ENCODE data around the gene ATP8B3.
"Not testable (repeated sequence)": the region's sequence is repeated elsewhere in the genome, so short reads cannot be mapped to it uniquely, and the experiment has no call there.

The ATP8B3 gene

GRCh38 chr19:1805401-1806183, 6.5 kb downstream of the ATP8B3 start:
- TF ChIP-seq CTCF (conservative IDR thresholded peaks at IDR 0.05; ENCODE audit: low read depth): no peak
- ChIA-PET CTCF (no interaction called here), POLR2A (ENCODE audit: low non-redundant PET) (no interaction called here)
- DNase-seq (ENCODE audit: low spot score): no peak
- no peak overlapping the region for H3K27ac ChIP-seq

- H3K27ac ChIP-seq: peak overlapping the region; percentile 22; the same call in 1 of the 2 replicates
- CTCF ChIA-PET: no interaction called here
- POLR2A ChIA-PET (ENCODE audit: low non-redundant PET): no interaction called here
- TF ChIP-seq CTCF (conservative IDR thresholded peaks at IDR 0.05; ENCODE audit: low read depth): no peak
- DNase-seq (ENCODE audit: low spot score): no peak
These were observed 7.2 kb downstream of the ATP8B3 start for GRCh38 chr19:1804858-1805257.

GRCh38 chr19:1799695-1800342, 12.3 kb downstream of the ATP8B3 start:
- no peak for TF ChIP-seq CTCF (conservative IDR thresholded peaks at IDR 0.05; ENCODE audit: low read depth)
- ChIA-PET CTCF (interaction anchor here (0.6 kb wide), 1 partner anchor 32 kb away, joined by 4 read pairs; no protein-coding TSS in a partner anchor), POLR2A (ENCODE audit: low non-redundant PET) (no interaction called here)
- no peak overlapping the region for H3K27ac ChIP-seq
- DNase-seq (ENCODE audit: low spot score): no peak

GRCh38 chr19:1797313-1797712, 14.8 kb downstream of the ATP8B3 start:
- not testable (repeated sequence) for DNase-seq (ENCODE audit: low spot score); H3K27ac ChIP-seq
- ChIA-PET CTCF (interaction anchor here (0.6 to 6.7 kb wide), 3 partner anchors 16 to 133 kb away, joined by 4 to 70 read pairs (median 4); no protein-coding TSS in a partner anchor), POLR2A (ENCODE audit: low non-redundant PET) (interaction anchor here (0.6 kb wide), 1 partner anchor 25 kb away, joined by 5 read pairs; no protein-coding TSS in a partner anchor)

- ChIA-PET POLR2A (ENCODE audit: low non-redundant PET) (no interaction called here), CTCF (interaction anchor here (0.6 to 6.7 kb wide), 8 partner anchors 10 to 179 kb away, joined by 3 to 70 read pairs (median 5); no protein-coding TSS in a partner anchor)
- no peak for DNase-seq (ENCODE audit: low spot score)
- TF ChIP-seq CTCF (conservative IDR thresholded peaks at IDR 0.05; ENCODE audit: low read depth): no peak
- no peak overlapping the region for H3K27ac ChIP-seq
These were observed 15.5 kb downstream of the ATP8B3 start for GRCh38 chr19:1796395-1797142.

- H3K27ac ChIP-seq: peak overlapping the region; percentile 48
- no peak for TF ChIP-seq CTCF (conservative IDR thresholded peaks at IDR 0.05; ENCODE audit: low read depth)
- CTCF ChIA-PET: interaction anchor here (0.6 to 6.7 kb wide), 6 partner anchors 14 to 248 kb away, joined by 3 to 70 read pairs (median 4); no protein-coding TSS in a partner anchor
- POLR2A ChIA-PET (ENCODE audit: low non-redundant PET): no interaction called here
- DNase-seq (ENCODE audit: low spot score): no peak
These were observed 17.5 kb downstream of the ATP8B3 start for GRCh38 chr19:1794424-1795172.

Measured in RWPE1 (cell line).